HG03039 (cell line): ENCODE data around the gene PITPNC1.
"Not testable (repeated sequence)": the region's sequence is repeated elsewhere in the genome, so short reads cannot be mapped to it uniquely, and the experiment has no call there.

ENCODE experiments used
- ATAC-seq: cut with Tn5 transposase; IDR thresholded peaks from one replicate; pipeline ENCODE4 v1.9.1; 2021; ENCODE audit warnings: mild to moderate bottlenecking, moderate library complexity; ENCODE audit not compliant: unreplicated experiment

Gene PITPNC1

DNA sequence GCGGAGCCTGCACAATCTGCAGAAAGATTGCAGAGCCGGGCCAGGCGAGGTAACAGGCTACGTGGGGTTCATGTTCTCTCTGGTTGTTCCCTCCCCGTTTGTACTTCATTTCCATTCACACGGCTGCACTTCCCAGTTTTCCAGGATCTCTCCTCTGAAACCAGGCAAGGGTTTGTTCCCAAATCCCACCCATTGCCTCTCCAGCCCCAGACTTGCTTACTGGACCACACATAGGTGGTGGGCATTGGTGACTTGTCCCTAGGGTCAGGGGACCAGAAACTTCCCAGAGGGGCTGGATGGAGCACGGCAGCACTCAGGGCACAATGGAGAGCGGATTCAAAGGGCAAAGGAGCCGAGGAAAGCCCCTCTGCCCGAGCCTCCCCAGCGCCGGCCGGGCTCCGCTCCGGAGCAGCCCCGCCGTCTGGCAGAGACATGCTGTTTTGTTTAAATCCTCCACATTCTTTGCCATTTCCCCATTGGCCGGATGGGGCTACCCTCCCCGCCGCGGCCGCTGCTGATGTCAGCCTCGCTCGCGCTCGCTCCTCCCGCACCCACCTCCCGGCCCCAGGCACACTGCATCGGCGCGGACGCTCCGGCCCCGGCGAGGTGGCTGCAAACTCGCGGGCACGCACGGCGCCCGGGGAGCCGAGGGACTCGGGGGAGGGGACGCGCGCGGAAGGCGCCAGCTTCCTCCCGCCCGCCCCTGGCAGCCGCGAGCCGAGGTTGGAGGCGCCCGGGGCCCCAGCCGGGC is at the start of gene PITPNC1:
TSS of gene PITPNC1 (plus strand) at position 545 of the 751 bp plus-strand sequence.
- ATAC-seq, result peak; percentile 73

GRCh38 chr17:67328026-67328425 is 49.1 kb upstream of the PITPNC1 start:
- ATAC-seq, result no peak

DNA sequence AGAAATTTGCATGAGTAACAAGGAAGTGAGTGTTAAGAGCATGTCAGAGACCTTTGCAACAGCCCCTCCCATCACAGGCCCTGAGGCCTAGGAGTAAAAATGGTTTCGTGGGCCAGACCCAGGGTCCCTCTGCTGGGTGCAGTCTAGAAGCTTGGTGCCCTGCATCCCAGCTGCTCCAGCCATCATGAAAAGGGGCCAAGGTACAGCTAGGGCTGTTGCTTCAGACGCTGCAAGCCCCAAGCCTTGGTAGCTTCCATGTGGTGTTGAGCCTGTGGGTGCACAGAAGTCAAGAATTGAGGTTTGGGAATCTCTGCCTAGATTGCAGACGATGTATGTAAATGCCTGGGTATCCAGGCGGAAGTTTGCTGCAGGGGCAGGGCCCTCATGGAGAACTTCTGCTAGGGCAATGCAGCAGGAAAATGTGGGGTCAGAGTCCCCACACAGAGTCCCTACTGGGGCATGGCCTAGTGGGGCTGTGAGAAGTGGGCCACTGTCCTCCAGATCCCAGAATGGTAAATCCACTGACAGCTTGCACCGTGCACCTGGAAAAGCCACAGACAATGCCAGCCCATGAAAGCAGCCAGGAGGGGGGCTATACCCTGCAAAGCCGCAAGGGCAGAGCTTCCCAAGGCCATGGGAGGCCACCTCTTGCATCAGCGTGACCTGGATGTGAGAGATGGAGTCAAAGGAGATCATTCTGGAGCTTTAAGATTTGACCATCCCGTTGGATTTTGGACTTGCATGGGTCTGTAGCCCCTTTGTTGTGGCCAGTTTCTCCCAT is 45.5 kb upstream of the PITPNC1 start:
- ATAC-seq, result not testable (repeated sequence)

DNA sequence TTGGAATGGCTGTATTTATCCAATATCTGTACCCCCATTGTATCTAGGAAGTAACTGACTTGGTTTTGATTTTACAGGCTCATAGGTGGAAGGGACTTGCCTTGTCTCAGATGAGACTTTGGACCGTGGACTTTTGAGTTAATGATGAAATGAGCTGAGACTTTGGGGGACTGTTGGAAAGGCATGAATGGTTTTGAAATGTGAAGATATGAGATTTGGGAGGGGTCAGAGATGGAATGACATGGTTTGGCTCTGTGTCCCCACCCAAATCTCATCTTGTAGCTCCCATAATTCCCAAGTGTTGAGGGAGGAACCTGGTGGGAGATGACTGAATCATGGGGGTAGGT is 44.9 kb upstream of the PITPNC1 start:
- not testable (repeated sequence) for ATAC-seq

- ATAC-seq, result no peak
These were observed 41.7 kb upstream of the PITPNC1 start for GRCh38 chr17:67335245-67335835.

GRCh38 chr17:67336859-67337258 is 40.2 kb upstream of the PITPNC1 start:
- ATAC-seq, result no peak

GRCh38 chr17:67338353-67338752 is 38.7 kb upstream of the PITPNC1 start:
- ATAC-seq, result not testable (repeated sequence)

- no peak for ATAC-seq
These were observed 33.8 kb upstream of the PITPNC1 start for GRCh38 chr17:67343237-67343636.

DNA sequence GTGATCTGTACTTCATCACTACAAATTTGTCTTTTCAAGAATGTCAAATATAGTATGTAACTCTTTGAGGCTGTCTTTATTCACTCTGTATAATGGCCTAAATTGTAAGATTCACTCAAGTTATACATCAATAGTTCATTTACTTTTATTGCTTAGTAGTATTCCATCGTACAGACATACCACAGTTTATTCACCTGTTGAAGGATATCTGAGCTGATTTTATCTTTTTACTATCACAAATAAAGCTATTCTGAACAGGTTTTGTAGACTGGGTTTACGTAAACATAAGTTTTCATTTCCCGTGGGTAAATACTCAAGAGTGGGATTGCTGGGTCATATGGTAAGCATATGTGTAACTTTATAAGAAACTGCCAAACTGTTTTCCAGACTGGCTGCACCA is 29.3 kb upstream of the PITPNC1 start:
- ATAC-seq, result no peak

DNA sequence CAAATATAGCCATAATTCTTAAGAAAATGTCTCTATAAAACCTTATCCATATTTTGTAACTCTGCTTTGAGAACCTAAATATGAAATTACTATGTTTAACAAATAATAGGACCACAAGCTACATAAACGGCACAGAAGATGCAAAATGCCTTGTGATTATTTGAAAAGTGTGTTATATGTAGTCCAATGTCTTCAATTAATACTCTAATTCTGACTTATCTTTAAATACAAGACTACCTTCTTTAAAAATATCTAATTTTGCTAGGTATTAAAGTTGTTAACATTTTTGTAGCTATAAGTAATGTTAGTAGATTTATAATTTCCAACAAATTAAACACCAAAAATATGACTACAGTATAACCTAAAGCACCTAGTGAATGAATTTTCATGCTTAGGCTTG is 27.7 kb upstream of the PITPNC1 start:
- no peak for ATAC-seq

DNA sequence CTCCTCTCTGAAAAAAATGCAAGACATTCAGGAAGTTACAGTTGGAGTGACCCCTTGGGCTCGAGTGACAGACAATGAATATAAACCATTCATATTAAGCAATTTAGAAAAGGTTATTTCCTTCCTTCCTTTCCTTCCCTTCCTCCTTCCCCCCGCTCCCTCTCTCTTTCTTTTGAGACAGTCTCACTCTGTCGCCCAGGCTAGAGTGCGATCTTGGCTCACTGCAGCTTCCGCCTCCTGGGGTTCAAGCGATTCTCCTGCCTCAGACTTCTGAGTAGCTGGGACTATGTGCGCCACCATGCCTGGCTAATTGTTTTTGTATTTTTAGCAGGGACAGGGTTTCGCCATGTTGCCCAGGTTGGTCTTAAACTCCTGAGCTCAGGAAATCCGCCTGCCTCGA is 23.9 kb upstream of the PITPNC1 start:
- ATAC-seq, result no peak

- ATAC-seq, result no peak
These were observed 23.0 kb upstream of the PITPNC1 start for GRCh38 chr17:67353929-67354574.

- no peak for ATAC-seq
These were observed 18.5 kb upstream of the PITPNC1 start for GRCh38 chr17:67358612-67359011.

GRCh38 chr17:67359960-67360791 is 16.9 kb upstream of the PITPNC1 start:
- no peak for ATAC-seq

- no peak for ATAC-seq
These were observed 16.2 kb upstream of the PITPNC1 start for GRCh38 chr17:67360880-67361279.

GRCh38 chr17:67362173-67362572 is 14.9 kb upstream of the PITPNC1 start:
- ATAC-seq, result no peak

DNA sequence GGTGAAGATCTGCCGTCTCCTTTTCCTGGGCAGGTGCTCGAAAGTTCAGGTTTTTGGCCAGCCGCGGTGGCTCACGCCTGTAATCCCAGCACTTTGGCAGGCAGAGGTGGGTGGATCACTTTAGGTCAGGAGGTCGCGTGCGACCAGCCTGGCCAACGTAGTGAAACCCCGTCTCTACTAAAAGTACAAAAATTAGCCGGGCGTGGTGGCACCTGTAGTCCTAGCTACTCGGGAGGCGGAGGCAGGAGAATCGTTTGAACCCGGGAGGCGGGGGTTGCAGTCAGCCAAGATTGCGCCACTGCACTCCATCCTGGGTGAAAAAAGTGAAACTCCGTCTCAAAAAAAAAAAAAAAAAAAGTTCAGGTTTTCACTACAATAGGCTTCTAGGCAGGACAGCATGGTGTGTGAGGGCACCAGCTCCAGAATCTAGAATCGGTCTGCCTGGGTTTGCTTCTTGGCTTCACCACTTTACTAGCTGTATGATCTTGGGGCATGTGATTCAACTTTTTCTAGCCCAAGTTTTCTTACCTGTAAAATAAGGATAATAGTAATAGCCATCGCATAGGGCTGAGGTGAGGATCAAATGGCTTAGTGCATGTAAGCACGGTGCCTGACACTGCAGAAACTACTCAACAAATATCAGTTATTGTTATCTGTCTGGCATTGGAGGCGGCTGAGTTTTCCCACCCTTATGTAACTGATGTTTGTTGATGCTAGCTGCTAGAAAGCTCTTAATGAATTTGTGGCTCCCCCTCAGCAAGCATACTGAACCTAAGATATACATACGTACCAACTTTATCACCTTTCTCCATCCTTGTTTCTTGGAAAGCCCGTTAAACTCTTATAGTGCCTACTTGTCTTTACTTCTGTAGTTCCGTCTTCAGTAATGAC is 12.0 kb upstream of the PITPNC1 start:
- ATAC-seq, result no peak

DNA sequence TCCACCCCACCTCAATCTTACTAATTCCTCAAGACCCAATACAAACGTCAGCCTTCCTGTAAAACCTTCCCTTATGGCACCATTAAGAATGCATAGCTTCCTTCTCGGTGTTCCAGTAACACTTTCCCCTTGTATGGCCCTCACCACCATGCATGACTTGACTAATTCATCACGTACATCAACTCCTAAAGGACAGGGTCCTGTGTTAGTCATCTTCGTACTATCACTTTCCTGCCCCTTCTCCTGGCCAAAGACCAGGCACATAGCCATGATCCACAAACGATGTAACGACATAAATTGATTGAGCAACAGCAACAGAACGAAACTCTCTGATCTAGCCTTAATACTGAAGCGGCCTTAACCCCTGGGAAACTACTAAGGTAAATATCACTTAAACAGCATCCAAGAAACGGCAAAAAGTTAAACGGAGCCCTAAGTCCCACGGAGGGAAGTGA is 11.3 kb upstream of the PITPNC1 start:
- ATAC-seq, result no peak
